Effector memory CD4-positive, alpha-beta T cell (primary cell): ENCODE results near the gene RBMX.
"Not testable (repeated sequence)": the region's sequence is repeated elsewhere in the genome, so short reads cannot be mapped to it uniquely, and the experiment has no call there.

ENCODE experiments used
- DNase-seq, 3 donors: peaks; one replicate each; pipeline ENCODE4 v3.0.0-alpha.2; 2020
- H3K27ac ChIP-seq: 2 replicates; pipeline ENCODE4 v1.7.0; 2013; ENCODE audit warnings: mild to moderate bottlenecking, low read length, moderate library complexity; ENCODE audit not compliant: insufficient read depth, poor library complexity, severe bottlenecking
- H3K27me3 ChIP-seq: replicated peaks from 2 replicates; pipeline ENCODE4 v1.7.0; 2013; ENCODE audit warnings: mild to moderate bottlenecking, low read length; ENCODE audit not compliant: insufficient read depth, control insufficient read depth, poor library complexity, severe bottlenecking
- H3K36me3 ChIP-seq: 2 replicates; pipeline ENCODE4 v1.7.0; 2013; ENCODE audit warnings: mild to moderate bottlenecking, low read length, moderate library complexity; ENCODE audit not compliant: control insufficient read depth, insufficient read depth
- H3K4me1 ChIP-seq: 2 replicates; pipeline ENCODE4 v1.7.0; 2013; ENCODE audit warnings: low read length, mild to moderate bottlenecking; ENCODE audit not compliant: control insufficient read depth, insufficient read depth, poor library complexity, severe bottlenecking
- H3K4me3 ChIP-seq: 2 replicates; pipeline ENCODE4 v1.7.0; 2013; ENCODE audit warnings: low read length, low read depth, mild to moderate bottlenecking; ENCODE audit not compliant: insufficient read depth, poor library complexity, severe bottlenecking
- H3K9me3 ChIP-seq: 2 replicates; pipeline ENCODE4 v1.7.0; 2013; ENCODE audit warnings: mild to moderate bottlenecking, low read length, moderate library complexity; ENCODE audit not compliant: control insufficient read depth

RBMX gene

GRCh38 chrX:136879001-136879687 lies 1.4 kb downstream of the RBMX start:
- peak overlapping the region; percentile 94 for H3K27ac ChIP-seq
- H3K4me3 ChIP-seq = peak overlapping the region; percentile 74
- peaks cover 3% of the 10 kb centered on the region for H3K4me1 ChIP-seq
- H3K27me3 ChIP-seq = no peaks in the 10 kb centered on the region
- no peak for DNase-seq
- no peaks in the 10 kb centered on the region for H3K9me3 ChIP-seq
- H3K36me3 ChIP-seq = peaks cover 20% of the 10 kb centered on the region

DNA sequence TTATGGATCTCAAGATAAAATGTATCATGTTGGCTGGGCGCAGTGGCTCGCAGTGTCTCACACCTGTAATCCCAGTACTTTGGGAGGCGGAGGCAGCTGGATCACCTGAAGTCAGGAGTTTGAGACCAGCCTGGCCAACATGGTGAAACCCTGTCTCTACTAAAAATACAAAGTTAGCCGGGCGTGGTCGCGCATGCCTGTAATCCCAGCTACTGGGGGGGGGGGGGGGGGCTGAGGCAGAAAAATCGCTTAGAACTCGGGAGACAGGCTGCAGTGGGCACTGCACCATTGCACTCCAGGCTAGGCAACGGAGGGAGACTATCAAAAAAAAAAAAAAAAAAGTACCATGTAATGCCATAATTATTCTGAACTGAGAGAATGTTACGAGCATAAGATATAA lies 2.1 kb downstream of the RBMX start:
- Histone ChIP-seq H3K27ac (no peak overlapping the region), H3K36me3 (peaks cover 20% of the 10 kb centered on the region), H3K9me3 (no peaks in the 10 kb centered on the region), H3K4me1 (peaks cover 3% of the 10 kb centered on the region), H3K27me3 (no peaks in the 10 kb centered on the region), H3K4me3 (peak overlapping the region; percentile 74)
- DNase-seq = no peak

GRCh38 chrX:136874114-136874513 lies 6.4 kb downstream of the RBMX start:
- H3K4me1 ChIP-seq, DNase-seq, H3K27me3 ChIP-seq, H3K9me3 ChIP-seq, H3K27ac ChIP-seq, H3K4me3 ChIP-seq: not testable (repeated sequence)
- H3K36me3 ChIP-seq = peaks cover 32% of the 10 kb centered on the region

DNA sequence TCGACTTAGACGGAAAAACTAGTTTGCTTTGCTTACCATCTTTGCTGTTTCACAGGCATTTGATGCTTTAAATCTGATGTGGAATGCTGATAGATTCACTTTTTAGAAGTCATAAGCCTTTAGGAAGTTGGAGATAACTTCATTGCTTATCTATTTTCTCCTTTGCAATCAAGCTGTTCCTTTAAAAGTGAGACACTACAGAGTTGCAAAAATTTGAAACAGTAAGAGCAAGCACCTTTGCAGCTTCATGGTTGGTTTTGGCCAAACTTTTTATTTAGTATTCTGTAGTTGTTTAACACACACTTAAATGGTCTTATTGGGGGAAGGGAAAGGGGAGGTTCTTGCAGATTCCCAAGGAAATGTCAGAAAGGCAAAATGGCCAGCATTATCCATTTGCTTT lies 7.3 kb downstream of the RBMX start:
- DNase-seq, H3K4me1 ChIP-seq, H3K27ac ChIP-seq, H3K9me3 ChIP-seq, H3K27me3 ChIP-seq, H3K4me3 ChIP-seq: not testable (repeated sequence)
- H3K36me3 ChIP-seq = peaks cover 33% of the 10 kb centered on the region

- peaks cover 29% of the 10 kb centered on the region for H3K36me3 ChIP-seq
- no peaks in the 10 kb centered on the region for H3K27me3 ChIP-seq
Measured at GRCh38 chrX:136872091-136872700, 8.3 kb downstream of the RBMX start.

DNA sequence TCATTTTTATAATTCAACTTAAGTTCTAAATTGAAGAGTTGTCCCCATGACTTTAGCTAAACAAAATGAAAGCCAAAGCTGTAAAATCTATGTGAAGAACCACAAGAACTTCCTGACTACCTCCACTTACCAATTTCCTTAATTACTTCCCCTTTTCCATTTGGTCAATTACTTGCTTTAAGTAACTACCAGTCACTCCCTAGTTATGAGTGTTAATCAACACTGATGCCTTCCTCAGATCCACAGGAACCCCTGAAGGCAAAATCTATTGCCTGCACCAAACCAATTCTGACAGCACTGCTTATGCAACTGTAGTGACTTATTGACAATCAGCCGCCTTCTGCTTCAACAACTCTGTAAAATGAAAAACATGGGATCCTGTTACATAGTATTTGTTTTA lies 10.5 kb downstream of the RBMX start:
- no peak for DNase-seq
- Histone ChIP-seq H3K9me3 (no peaks in the 10 kb centered on the region), H3K4me1 (no peaks in the 10 kb centered on the region), H3K36me3 (peaks cover 22% of the 10 kb centered on the region), H3K27me3 (no peaks in the 10 kb centered on the region), H3K27ac (no peak overlapping the region), H3K4me3 (no peak overlapping the region)

More at GRCh38 chrX:136872091-136872700, 8.3 kb downstream of the RBMX start:
- DNase-seq = no peak
- Histone ChIP-seq H3K4me3 (no peak overlapping the region), H3K4me1 (no peaks in the 10 kb centered on the region), H3K9me3 (no peaks in the 10 kb centered on the region), H3K27ac (no peak overlapping the region)

GRCh38 chrX:136868283-136869055 lies 12.1 kb downstream of the RBMX start:
- Histone ChIP-seq H3K9me3 (no peaks in the 10 kb centered on the region), H3K27me3 (no peaks in the 10 kb centered on the region), H3K36me3 (peaks cover 17% of the 10 kb centered on the region), H3K4me1 (no peaks in the 10 kb centered on the region), H3K4me3 (no peak overlapping the region), H3K27ac (no peak overlapping the region)
- DNase-seq = no peak

DNA sequence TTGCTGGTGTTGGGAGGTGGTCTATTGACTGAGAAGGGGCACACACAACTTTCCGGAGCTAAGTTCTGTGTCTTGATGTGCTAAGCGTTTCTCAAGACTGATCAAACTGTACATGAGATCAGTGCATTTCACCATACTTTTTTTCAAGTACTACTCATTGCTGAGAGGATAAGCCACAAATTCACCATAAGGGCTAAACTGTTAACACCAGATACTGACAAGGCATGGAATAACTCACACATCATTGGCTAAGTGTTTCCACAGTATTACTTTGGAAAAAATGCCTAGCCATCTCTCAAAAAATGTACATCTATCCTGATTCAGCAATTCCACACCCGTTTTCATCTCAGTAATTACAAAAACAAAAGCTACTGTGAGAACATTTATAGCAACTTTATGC lies 13.0 kb downstream of the RBMX start:
- no peaks in the 10 kb centered on the region for H3K27me3 ChIP-seq
- no peak overlapping the region for H3K4me3 ChIP-seq
- H3K36me3 ChIP-seq = peaks cover 14% of the 10 kb centered on the region
- no peak for DNase-seq
- H3K27ac ChIP-seq = no peak overlapping the region
- H3K9me3 ChIP-seq = no peaks in the 10 kb centered on the region
- H3K4me1 ChIP-seq = no peaks in the 10 kb centered on the region

DNA sequence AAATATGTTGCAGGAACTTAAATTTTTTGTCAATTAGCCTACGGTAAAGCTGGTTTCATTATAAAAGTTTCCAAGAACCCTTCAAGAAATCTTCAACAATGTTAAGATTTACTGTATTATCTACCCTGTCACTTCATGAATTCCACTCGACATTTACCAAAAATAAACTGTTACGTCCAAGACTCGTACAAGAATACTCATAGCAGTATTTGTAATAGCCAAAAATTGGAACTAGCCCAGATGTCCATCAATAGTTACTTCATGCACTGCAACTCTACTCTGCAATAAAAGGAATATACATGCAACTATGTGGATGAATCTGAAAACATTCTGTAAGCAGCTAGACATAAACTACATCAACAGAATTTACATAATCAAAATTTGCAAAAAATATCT lies 13.4 kb downstream of the RBMX start:
- Histone ChIP-seq H3K4me3 (no peak overlapping the region), H3K4me1 (no peaks in the 10 kb centered on the region), H3K27ac (no peak overlapping the region), H3K9me3 (no peaks in the 10 kb centered on the region), H3K36me3 (peaks cover 9% of the 10 kb centered on the region), H3K27me3 (no peaks in the 10 kb centered on the region)
- DNase-seq = no peak
